HAP-1 (cell line): ENCODE measurements around the gene GOLGA6A.
"Not testable (repeated sequence)": the region's sequence is repeated elsewhere in the genome, so short reads cannot be mapped to it uniquely, and the experiment has no call there.

Source experiments
- DNase-seq, 2 experiments: peaks; one replicate each; pipeline ENCODE4 v3.0.0-alpha.2; 2016 to 2020; ENCODE audit warnings: low spot score in 2 of 2
- H3K27me3 ChIP-seq: fragments of 250-450 bp; sonication (Bioruptor Pico); 2 replicates; pipeline ENCODE4 v1.5.1; 2020; ENCODE audit warnings: low read depth, mild to moderate bottlenecking, moderate library complexity
- H3K36me3 ChIP-seq: fragments of 250-450 bp; sonication (Bioruptor Pico); replicated peaks from 2 replicates; pipeline ENCODE4 v1.5.1; 2020; ENCODE audit warnings: mild to moderate bottlenecking
- H3K4me1 ChIP-seq: fragments of 250-450 bp; sonication (Bioruptor Pico); 2 replicates; pipeline ENCODE4 v1.5.1; 2020; ENCODE audit warnings: mild to moderate bottlenecking
- H3K4me3 ChIP-seq: fragments of 250-450 bp; sonication (Bioruptor Pico); 2 replicates; pipeline ENCODE4 v1.5.1; 2020; ENCODE audit warnings: mild to moderate bottlenecking, moderate library complexity
- H3K9me3 ChIP-seq: fragments of 250-450 bp; sonication (Bioruptor Pico); 2 replicates; pipeline ENCODE4 v1.5.1; 2020; ENCODE audit warnings: mild to moderate bottlenecking, moderate library complexity
- in situ Hi-C: fragments of 300-500 bp; cut with MboI; formaldehyde crosslinking; loops from 3 replicates; pipeline ENCODE4 v1.14.3; 2020; ENCODE audit warnings: low sequenced_read_pairs, inconsistent platforms, mixed read lengths

Gene GOLGA6A

GRCh38 chr15:74072614-74073337 lies 9.6 kb downstream of the GOLGA6A start:
- in situ Hi-C loops, H3K4me1 ChIP-seq, H3K27me3 ChIP-seq, H3K36me3 ChIP-seq, H3K4me3 ChIP-seq, H3K9me3 ChIP-seq: not testable (repeated sequence)
- peak in 1 of 2 experiments; percentile 81 for DNase-seq

GRCh38 chr15:74072132-74072531 lies 10.2 kb downstream of the GOLGA6A start:
- H3K4me1 ChIP-seq, H3K4me3 ChIP-seq, H3K36me3 ChIP-seq, H3K27me3 ChIP-seq, H3K9me3 ChIP-seq, DNase-seq, in situ Hi-C loops: not testable (repeated sequence)

- H3K9me3 ChIP-seq, H3K36me3 ChIP-seq, H3K4me1 ChIP-seq, H3K4me3 ChIP-seq, in situ Hi-C loops, DNase-seq, H3K27me3 ChIP-seq: not testable (repeated sequence)
These were observed 10.7 kb downstream of the GOLGA6A start for GRCh38 chr15:74071645-74072044.

- peak in 1 of 2 experiments; percentile 86 for DNase-seq
- peaks cover 10% of the 10 kb centered on the region for H3K27me3 ChIP-seq
- in situ Hi-C loops, H3K4me1 ChIP-seq, H3K9me3 ChIP-seq, H3K4me3 ChIP-seq, H3K36me3 ChIP-seq: not testable (repeated sequence)
These were observed 16.5 kb downstream of the GOLGA6A start for GRCh38 chr15:74065684-74066411.

- H3K4me3 ChIP-seq, H3K4me1 ChIP-seq, H3K36me3 ChIP-seq, in situ Hi-C loops, H3K9me3 ChIP-seq: not testable (repeated sequence)
- DNase-seq: peak in 1 of 2 experiments; percentile 13
- H3K27me3 ChIP-seq: peaks cover 16% of the 10 kb centered on the region
These were observed 17.5 kb downstream of the GOLGA6A start for GRCh38 chr15:74064822-74065221.

GRCh38 chr15:74064183-74064582 lies 18.2 kb downstream of the GOLGA6A start:
- H3K4me3 ChIP-seq, H3K36me3 ChIP-seq, H3K9me3 ChIP-seq, H3K4me1 ChIP-seq, in situ Hi-C loops: not testable (repeated sequence)
- peak in 1 of 2 experiments; percentile 5 for DNase-seq
- peaks cover 16% of the 10 kb centered on the region for H3K27me3 ChIP-seq

- H3K36me3 ChIP-seq, H3K4me1 ChIP-seq, H3K9me3 ChIP-seq, in situ Hi-C loops, DNase-seq, H3K4me3 ChIP-seq: not testable (repeated sequence)
- peaks cover 16% of the 10 kb centered on the region for H3K27me3 ChIP-seq
These were observed 18.8 kb downstream of the GOLGA6A start for GRCh38 chr15:74063425-74064146.

GRCh38 chr15:74062671-74063070 lies 19.7 kb downstream of the GOLGA6A start:
- H3K4me1 ChIP-seq: no peaks in the 10 kb centered on the region
- in situ Hi-C loops: no loop called here
- no peak overlapping the region for H3K4me3 ChIP-seq
- peaks cover 16% of the 10 kb centered on the region for H3K27me3 ChIP-seq
- no peaks in the 10 kb centered on the region for H3K36me3 ChIP-seq
- H3K9me3 ChIP-seq: no peaks in the 10 kb centered on the region
- DNase-seq: peak in 1 of 2 experiments; percentile 6

GRCh38 chr15:74062236-74062635 lies 20.1 kb downstream of the GOLGA6A start:
- Histone ChIP-seq H3K27me3 (peaks cover 16% of the 10 kb centered on the region), H3K4me3 (no peak overlapping the region), H3K4me1 (no peaks in the 10 kb centered on the region), H3K9me3 (no peaks in the 10 kb centered on the region), H3K36me3 (no peaks in the 10 kb centered on the region)
- in situ Hi-C loops: no loop called here
- no peak for DNase-seq

GRCh38 chr15:74060251-74060650 lies 22.1 kb downstream of the GOLGA6A start:
- Histone ChIP-seq H3K4me1 (peaks cover 4% of the 10 kb centered on the region), H3K27me3 (peaks cover 16% of the 10 kb centered on the region), H3K9me3 (no peaks in the 10 kb centered on the region), H3K4me3 (no peak overlapping the region), H3K36me3 (no peaks in the 10 kb centered on the region)
- in situ Hi-C loops: no loop called here
- no peak for DNase-seq

GRCh38 chr15:74059050-74059833 lies 23.1 kb downstream of the GOLGA6A start:
- not testable (repeated sequence) for H3K9me3 ChIP-seq, H3K36me3 ChIP-seq, H3K4me3 ChIP-seq, H3K4me1 ChIP-seq
- peaks cover 16% of the 10 kb centered on the region for H3K27me3 ChIP-seq
- in situ Hi-C loops: loop anchor here (5.0 to 10.0 kb wide), 2 partner anchors 268 to 1744 kb away; no protein-coding TSS in a partner anchor
- DNase-seq: peak in 1 of 2 experiments; percentile 5

GRCh38 chr15:74056330-74056729 lies 26.0 kb downstream of the GOLGA6A start:
- H3K36me3 ChIP-seq, H3K27me3 ChIP-seq, H3K4me3 ChIP-seq, DNase-seq, H3K9me3 ChIP-seq: not testable (repeated sequence)
- in situ Hi-C loops: loop anchor here (5.0 to 10.0 kb wide), 2 partner anchors 271 to 1742 kb away; no protein-coding TSS in a partner anchor
- H3K4me1 ChIP-seq: peaks cover 13% of the 10 kb centered on the region

GRCh38 chr15:74055804-74056203 lies 26.5 kb downstream of the GOLGA6A start:
- DNase-seq: peak; percentile 30 to 33
- H3K27me3 ChIP-seq: peaks cover 5% of the 10 kb centered on the region
- peaks cover 13% of the 10 kb centered on the region for H3K4me1 ChIP-seq
- no peaks in the 10 kb centered on the region for H3K9me3 ChIP-seq
- no peaks in the 10 kb centered on the region for H3K36me3 ChIP-seq
- no peak overlapping the region for H3K4me3 ChIP-seq
- in situ Hi-C loops: loop anchor here (5.0 to 10.0 kb wide), 2 partner anchors 271 to 1741 kb away; no protein-coding TSS in a partner anchor
